ENCODE results near the gene ZBP1.

ZBP1 gene

DNA sequence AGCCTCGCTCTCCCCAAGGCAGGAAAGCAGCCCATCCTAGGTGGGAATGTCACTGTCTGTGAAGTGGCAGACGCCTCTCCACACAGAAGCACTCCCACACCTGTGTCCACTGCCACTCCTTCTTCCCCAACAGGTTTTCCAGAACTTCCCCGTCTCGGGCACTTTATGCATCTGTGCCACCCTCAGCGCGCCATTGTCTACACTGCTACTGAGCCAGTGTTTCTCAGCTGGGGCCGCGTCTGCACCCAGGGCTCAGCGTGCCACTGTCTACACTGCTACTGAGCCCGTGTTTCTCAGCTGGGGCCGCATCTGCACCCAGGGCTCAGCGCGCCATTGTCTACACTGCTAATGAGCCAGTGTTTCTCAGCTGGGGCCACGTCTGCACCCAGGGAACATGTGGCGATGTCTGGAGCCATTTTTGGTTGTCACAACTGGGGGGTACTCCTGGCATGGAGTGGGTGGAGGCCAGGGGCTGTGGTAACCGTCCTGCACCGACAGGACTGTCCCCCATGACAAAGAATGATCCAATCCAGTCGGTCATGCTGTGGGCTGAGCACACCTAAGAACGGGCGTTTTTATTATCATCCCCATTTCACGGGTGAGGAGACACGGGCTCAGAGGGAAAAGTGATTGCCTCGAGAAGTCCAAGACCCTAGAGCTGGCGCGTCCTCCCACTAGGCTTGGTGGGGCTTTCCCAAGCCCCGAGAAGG is 41.7 kb upstream of the ZBP1 start:
- Histone ChIP-seq H3K79me1 (ENCODE audit: low read length) (no peaks in the 10 kb centered on the region), H3K14ac (ENCODE audit: low read length) (no peak overlapping the region), H2BK5ac (ENCODE audit: low read depth, low read length, poor library complexity) (no peak overlapping the region), H3K9me3 (ENCODE audit: insufficient read depth, low read depth, low read length) (no peaks in the 10 kb centered on the region), H3K23ac (ENCODE audit: low read length) (no peak overlapping the region), H3K9ac (ENCODE audit: low read length) (no peak overlapping the region), H3K4ac (ENCODE audit: low read depth, low read length) (no peak overlapping the region), H3K4me3 (ENCODE audit: low read depth, low read length) (no peak overlapping the region), H4K8ac (ENCODE audit: low read depth, low read length) (no peak overlapping the region), H2AFZ (ENCODE audit: insufficient read depth, low read length, poor library complexity) (no peak overlapping the region), H3K4me2 (ENCODE audit: low read length) (no peak overlapping the region), H3K27me3 (ENCODE audit: insufficient read depth, low read length) (no peaks in the 10 kb centered on the region), H4K91ac (ENCODE audit: low read depth, low read length) (no peak overlapping the region), H3K27ac (ENCODE audit: low read depth, low read length) (no peak overlapping the region), H4K12ac (ENCODE audit: low read depth, low read length) (no peak overlapping the region), H2AK5ac (ENCODE audit: low read length) (no peak overlapping the region), H3K18ac (ENCODE audit: low read length) (peak overlapping the region; percentile 23), H2BK12ac (ENCODE audit: low read length) (no peak overlapping the region), H3K4me1 (ENCODE audit: control insufficient read depth in 1 of 2, insufficient read depth in 2 of 2, low read length in 2 of 2) (peaks cover 3 to 4% of the 10 kb centered on the region in 2 experiments), H3K36me3 (ENCODE audit: control insufficient read depth in 1 of 2, insufficient read depth in 2 of 2, low read length in 2 of 2) (peaks cover 50 to 52% of the 10 kb centered on the region in 2 experiments), H2BK120ac (ENCODE audit: insufficient read depth, low read length, poor library complexity) (no peak overlapping the region), H3K79me2 (ENCODE audit: control insufficient read depth, insufficient read depth, low read length, poor library complexity) (peaks cover 7% of the 10 kb centered on the region)
- no CpG with 5 or more reads among the region's 26 CpGs for WGBS (ENCODE audit: extremely low coverage, insufficient coverage, insufficient read length)
- no peak for DNase-seq

DNA sequence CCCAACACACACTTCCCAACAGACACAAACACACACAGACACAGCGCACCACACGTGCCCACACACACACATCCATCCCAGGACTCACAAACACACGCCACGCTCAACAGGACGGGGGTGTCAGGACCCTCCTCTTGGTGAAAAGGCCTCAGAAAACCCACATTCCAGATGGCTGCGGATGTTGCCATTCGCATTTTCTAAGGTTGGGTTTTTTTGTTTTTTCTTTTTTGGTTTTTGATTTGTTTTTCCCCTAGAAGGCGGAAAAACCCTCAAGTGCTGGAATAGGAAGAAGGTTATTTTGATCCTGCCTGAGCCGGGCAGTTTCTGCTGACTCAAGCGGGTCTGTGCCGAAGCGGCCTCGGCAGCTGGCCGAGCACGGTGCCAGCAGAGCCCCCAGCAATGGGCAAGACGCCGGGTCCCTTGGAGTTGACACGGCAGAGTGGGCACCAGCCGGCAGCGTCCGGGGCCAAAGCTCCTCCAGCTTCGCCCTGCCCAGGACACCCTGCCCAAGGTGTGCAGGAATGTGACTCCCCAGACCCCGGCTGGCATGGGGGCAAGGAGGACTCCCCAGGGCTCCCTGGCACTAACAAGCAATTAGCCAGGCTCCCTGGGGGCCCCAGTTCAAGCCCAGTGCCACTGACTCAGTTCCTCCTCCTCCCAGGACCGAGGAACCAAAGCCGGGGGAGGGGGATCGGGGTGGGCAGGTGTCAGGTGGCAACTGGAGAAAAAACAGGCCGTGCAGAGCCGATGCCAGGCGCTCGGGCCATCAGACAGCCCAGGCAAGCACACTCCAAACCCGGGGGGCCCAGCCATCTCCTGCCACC is 40.9 kb upstream of the ZBP1 start:
- no peak overlapping the region for H2AK5ac ChIP-seq (ENCODE audit: low read length)
- WGBS (ENCODE audit: extremely low coverage, insufficient coverage, insufficient read length): no CpG with 5 or more reads among the region's 31 CpGs

DNA sequence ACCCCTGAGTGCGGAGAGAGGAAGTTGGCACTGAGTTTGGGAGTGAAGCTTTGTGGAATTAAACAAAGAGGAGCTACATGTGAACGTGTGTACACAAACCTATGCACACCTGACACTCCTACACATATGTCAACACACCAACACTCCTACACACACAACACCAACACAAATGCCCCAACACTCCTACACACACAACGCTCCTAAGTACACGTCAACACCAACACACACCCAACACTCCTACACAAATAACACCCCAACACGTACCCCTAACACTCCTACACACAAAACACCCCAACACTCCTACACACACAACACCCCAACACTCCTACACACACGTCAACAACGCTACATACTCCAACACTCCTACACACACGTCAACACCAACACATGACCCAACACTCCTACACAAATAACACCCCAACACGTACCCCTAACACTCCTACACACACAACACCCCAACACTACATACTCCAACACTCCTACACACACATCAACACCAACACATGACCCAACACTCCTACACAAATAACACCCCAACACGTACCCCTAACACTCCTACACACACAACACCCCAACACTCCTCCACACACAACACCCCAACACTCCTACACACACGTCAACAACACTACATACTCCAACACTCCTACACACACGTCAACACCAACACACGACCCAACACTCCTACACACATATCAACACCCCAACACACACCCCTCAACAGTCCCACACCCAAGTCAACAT is 40.1 kb upstream of the ZBP1 start:
- H3K4me3 ChIP-seq (ENCODE audit: low read depth, low read length): no peak overlapping the region
- no peak overlapping the region for H3K4ac ChIP-seq (ENCODE audit: low read depth, low read length)
- no peak overlapping the region for H3K27ac ChIP-seq (ENCODE audit: low read depth, low read length)
- no peak overlapping the region for H4K91ac ChIP-seq (ENCODE audit: low read depth, low read length)
- H2AFZ ChIP-seq (ENCODE audit: insufficient read depth, low read length, poor library complexity): no peak overlapping the region
- H2BK120ac ChIP-seq (ENCODE audit: insufficient read depth, low read length, poor library complexity): no peak overlapping the region
- no peak overlapping the region for H3K4me2 ChIP-seq (ENCODE audit: low read length)
- no peak overlapping the region for H4K8ac ChIP-seq (ENCODE audit: low read depth, low read length)
- no peak overlapping the region for H3K23ac ChIP-seq (ENCODE audit: low read length)
- H3K9me3 ChIP-seq (ENCODE audit: insufficient read depth, low read depth, low read length): no peaks in the 10 kb centered on the region
- H3K27me3 ChIP-seq (ENCODE audit: insufficient read depth, low read length): no peaks in the 10 kb centered on the region
- no peak overlapping the region for H3K14ac ChIP-seq (ENCODE audit: low read length)
- H3K79me2 ChIP-seq (ENCODE audit: control insufficient read depth, insufficient read depth, low read length, poor library complexity): peaks cover 4% of the 10 kb centered on the region
- WGBS (ENCODE audit: extremely low coverage, insufficient coverage, insufficient read length): 100% methylated on average over 11 of the region's 13 CpGs
- H3K79me1 ChIP-seq (ENCODE audit: low read length): no peaks in the 10 kb centered on the region
- H2AK5ac ChIP-seq (ENCODE audit: low read length): no peak overlapping the region
- peak overlapping the region; percentile 31 for H3K18ac ChIP-seq (ENCODE audit: low read length)
- no peak for DNase-seq
- H2BK5ac ChIP-seq (ENCODE audit: low read depth, low read length, poor library complexity): no peak overlapping the region
- peaks cover 47 to 49% of the 10 kb centered on the region in 2 experiments for H3K36me3 ChIP-seq (ENCODE audit: control insufficient read depth in 1 of 2, insufficient read depth in 2 of 2, low read length in 2 of 2)
- peaks cover 11 to 12% of the 10 kb centered on the region in 2 experiments for H3K4me1 ChIP-seq (ENCODE audit: control insufficient read depth in 1 of 2, insufficient read depth in 2 of 2, low read length in 2 of 2)
- no peak overlapping the region for H2BK12ac ChIP-seq (ENCODE audit: low read length)
- no peak overlapping the region for H4K12ac ChIP-seq (ENCODE audit: low read depth, low read length)
- H3K9ac ChIP-seq (ENCODE audit: low read length): no peak overlapping the region

More for the DNA sequence above, 40.9 kb upstream of the ZBP1 start:
- Histone ChIP-seq H3K79me1 (ENCODE audit: low read length) (no peaks in the 10 kb centered on the region), H3K9ac (ENCODE audit: low read length) (no peak overlapping the region), H3K27me3 (ENCODE audit: insufficient read depth, low read length) (no peaks in the 10 kb centered on the region), H3K4me1 (ENCODE audit: control insufficient read depth in 1 of 2, insufficient read depth in 2 of 2, low read length in 2 of 2) (peaks cover 4 to 8% of the 10 kb centered on the region in 2 experiments), H4K8ac (ENCODE audit: low read depth, low read length) (no peak overlapping the region), H3K23ac (ENCODE audit: low read length) (no peak overlapping the region), H2AFZ (ENCODE audit: insufficient read depth, low read length, poor library complexity) (no peak overlapping the region), H3K9me3 (ENCODE audit: insufficient read depth, low read depth, low read length) (no peaks in the 10 kb centered on the region), H3K79me2 (ENCODE audit: control insufficient read depth, insufficient read depth, low read length, poor library complexity) (peaks cover 5% of the 10 kb centered on the region), H3K4me2 (ENCODE audit: low read length) (no peak overlapping the region), H3K14ac (ENCODE audit: low read length) (no peak overlapping the region), H3K27ac (ENCODE audit: low read depth, low read length) (no peak overlapping the region), H2BK120ac (ENCODE audit: insufficient read depth, low read length, poor library complexity) (no peak overlapping the region), H2BK12ac (ENCODE audit: low read length) (no peak overlapping the region), H3K18ac (ENCODE audit: low read length) (peak overlapping the region; percentile 31), H3K4ac (ENCODE audit: low read depth, low read length) (peak overlapping the region; percentile 42), H4K91ac (ENCODE audit: low read depth, low read length) (no peak overlapping the region), H4K12ac (ENCODE audit: low read depth, low read length) (no peak overlapping the region), H3K36me3 (ENCODE audit: control insufficient read depth in 1 of 2, insufficient read depth in 2 of 2, low read length in 2 of 2) (peaks cover 51 to 52% of the 10 kb centered on the region in 2 experiments), H2BK5ac (ENCODE audit: low read depth, low read length, poor library complexity) (no peak overlapping the region), H3K4me3 (ENCODE audit: low read depth, low read length) (no peak overlapping the region)
- no peak for DNase-seq

DNA sequence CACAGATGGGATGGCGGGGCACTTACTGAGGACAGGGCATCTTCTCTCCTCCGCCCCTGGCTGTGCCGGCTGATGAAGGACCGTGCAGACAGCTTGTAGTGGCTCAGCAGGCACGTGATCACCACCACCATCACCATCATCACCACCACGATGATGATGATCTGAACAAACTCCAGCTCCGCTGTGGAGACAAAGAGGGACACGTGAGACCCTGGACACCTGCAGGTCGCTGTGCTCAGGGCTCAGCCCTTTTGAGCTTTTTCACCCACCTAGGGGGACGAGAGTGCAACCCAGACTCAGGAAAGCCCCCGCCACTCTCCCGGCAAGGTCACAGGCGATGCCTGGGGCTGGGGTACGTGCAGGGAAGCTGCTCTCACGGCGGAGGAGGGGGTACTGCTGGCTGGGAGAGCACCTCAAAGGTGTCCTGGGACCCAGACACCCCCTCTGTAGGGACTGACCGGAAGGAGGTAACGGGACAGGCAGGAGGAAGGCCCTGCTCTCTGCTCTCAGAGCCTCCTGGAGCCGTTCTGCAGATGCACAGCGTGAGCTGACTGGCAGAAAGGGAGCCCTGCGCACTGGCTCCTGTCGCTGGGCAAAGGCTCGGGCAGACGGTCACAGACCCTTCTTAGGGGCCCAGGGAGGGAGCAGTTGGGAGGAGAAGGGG is 39.4 kb upstream of the ZBP1 start:
- Histone ChIP-seq H3K4me3 (ENCODE audit: low read depth, low read length) (no peak overlapping the region), H3K36me3 (ENCODE audit: control insufficient read depth in 1 of 2, insufficient read depth in 2 of 2, low read length in 2 of 2) (peaks cover 49 to 51% of the 10 kb centered on the region in 2 experiments), H2AFZ (ENCODE audit: insufficient read depth, low read length, poor library complexity) (no peak overlapping the region), H2BK12ac (ENCODE audit: low read length) (no peak overlapping the region), H3K9ac (ENCODE audit: low read length) (no peak overlapping the region), H3K4me2 (ENCODE audit: low read length) (no peak overlapping the region), H3K18ac (ENCODE audit: low read length) (no peak overlapping the region), H3K23ac (ENCODE audit: low read length) (no peak overlapping the region), H3K9me3 (ENCODE audit: insufficient read depth, low read depth, low read length) (no peaks in the 10 kb centered on the region), H3K27ac (ENCODE audit: low read depth, low read length) (no peak overlapping the region), H4K12ac (ENCODE audit: low read depth, low read length) (no peak overlapping the region), H4K91ac (ENCODE audit: low read depth, low read length) (no peak overlapping the region), H3K79me1 (ENCODE audit: low read length) (no peaks in the 10 kb centered on the region), H2BK120ac (ENCODE audit: insufficient read depth, low read length, poor library complexity) (no peak overlapping the region), H3K4ac (ENCODE audit: low read depth, low read length) (no peak overlapping the region), H2BK5ac (ENCODE audit: low read depth, low read length, poor library complexity) (no peak overlapping the region), H3K27me3 (ENCODE audit: insufficient read depth, low read length) (no peaks in the 10 kb centered on the region), H3K14ac (ENCODE audit: low read length) (no peak overlapping the region), H3K4me1 (ENCODE audit: control insufficient read depth in 1 of 2, insufficient read depth in 2 of 2, low read length in 2 of 2) (peaks cover 17 to 18% of the 10 kb centered on the region in 2 experiments), H4K8ac (ENCODE audit: low read depth, low read length) (no peak overlapping the region), H3K79me2 (ENCODE audit: control insufficient read depth, insufficient read depth, low read length, poor library complexity) (peaks cover 4% of the 10 kb centered on the region), H2AK5ac (ENCODE audit: low read length) (no peak overlapping the region)
- WGBS (ENCODE audit: extremely low coverage, insufficient coverage, insufficient read length): no CpG with 5 or more reads among the region's 24 CpGs
- DNase-seq: no peak

All from trophoblast cell (in vitro differentiated cells and primary cell).